ENCODE results near the gene GTF3C2.

Gene GTF3C2

DNA sequence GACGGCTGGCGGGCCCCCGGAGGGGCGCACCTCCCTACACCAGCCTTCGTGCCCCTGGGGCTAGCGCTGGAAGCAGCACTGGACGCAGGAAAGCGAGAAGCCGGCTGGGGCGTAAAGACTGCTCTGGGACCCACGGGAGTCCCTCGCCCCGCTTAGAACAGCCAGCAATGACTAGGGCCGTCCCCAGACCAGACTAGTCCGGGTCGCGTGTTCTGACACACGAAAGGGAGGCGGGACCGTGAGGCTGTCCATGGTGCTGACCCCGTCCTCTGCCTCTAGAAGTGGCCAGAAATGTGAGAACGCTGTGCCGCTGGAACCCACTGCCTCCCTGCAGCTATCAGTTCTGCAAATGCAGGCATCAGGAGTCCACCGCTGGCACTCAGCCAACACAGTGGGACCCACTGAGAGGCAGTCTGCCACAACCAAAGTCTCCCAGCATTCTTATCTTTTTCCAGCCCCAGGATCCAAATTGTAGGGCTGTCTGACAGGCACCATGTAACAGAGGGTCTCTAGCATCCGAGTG, 48.1 kb downstream of the GTF3C2 start, which contains the start of gene UCN:
Gene UCN, minus strand, starts transcription at position 87 of the 523 bp plus-strand sequence. CDS start 550 bp downstream, outside the sequence.
- no peak within 1 kb of the TSS for H3K4me3 ChIP-seq (ENCODE audit: low read depth, low read length)

GRCh38 chr2:27307545-27308358, 48.8 kb downstream of the GTF3C2 start:
- H3K4me3 ChIP-seq (ENCODE audit: low read depth, low read length): no peak overlapping the region
- TF ChIP-seq CTCF (IDR thresholded peaks at IDR 0.05; ENCODE audit: borderline replicate concordance, insufficient read depth, low read depth, low read length): no peak

More for the DNA sequence above, 48.1 kb downstream of the GTF3C2 start, which contains the start of gene UCN:
- TF ChIP-seq CTCF (IDR thresholded peaks at IDR 0.05; ENCODE audit: borderline replicate concordance, insufficient read depth, low read depth, low read length): no peak

DNA sequence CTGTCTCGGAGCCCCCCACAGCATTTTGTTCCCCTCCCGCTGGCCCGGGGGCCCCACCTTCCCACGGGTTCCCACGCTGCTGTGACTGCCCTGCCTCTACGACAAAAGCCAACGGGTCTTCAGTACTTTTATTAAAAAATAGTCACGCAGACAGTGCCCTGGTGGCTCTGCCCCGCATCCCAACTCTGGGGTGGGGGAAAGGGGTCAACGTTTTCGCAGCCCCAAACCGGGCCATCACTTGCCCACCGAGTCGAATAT, 49.3 kb downstream of the GTF3C2 start:
- no peak overlapping the region for H3K4me3 ChIP-seq (ENCODE audit: low read depth, low read length)
- TF ChIP-seq CTCF (IDR thresholded peaks at IDR 0.05; ENCODE audit: borderline replicate concordance, insufficient read depth, low read depth, low read length): no peak

DNA sequence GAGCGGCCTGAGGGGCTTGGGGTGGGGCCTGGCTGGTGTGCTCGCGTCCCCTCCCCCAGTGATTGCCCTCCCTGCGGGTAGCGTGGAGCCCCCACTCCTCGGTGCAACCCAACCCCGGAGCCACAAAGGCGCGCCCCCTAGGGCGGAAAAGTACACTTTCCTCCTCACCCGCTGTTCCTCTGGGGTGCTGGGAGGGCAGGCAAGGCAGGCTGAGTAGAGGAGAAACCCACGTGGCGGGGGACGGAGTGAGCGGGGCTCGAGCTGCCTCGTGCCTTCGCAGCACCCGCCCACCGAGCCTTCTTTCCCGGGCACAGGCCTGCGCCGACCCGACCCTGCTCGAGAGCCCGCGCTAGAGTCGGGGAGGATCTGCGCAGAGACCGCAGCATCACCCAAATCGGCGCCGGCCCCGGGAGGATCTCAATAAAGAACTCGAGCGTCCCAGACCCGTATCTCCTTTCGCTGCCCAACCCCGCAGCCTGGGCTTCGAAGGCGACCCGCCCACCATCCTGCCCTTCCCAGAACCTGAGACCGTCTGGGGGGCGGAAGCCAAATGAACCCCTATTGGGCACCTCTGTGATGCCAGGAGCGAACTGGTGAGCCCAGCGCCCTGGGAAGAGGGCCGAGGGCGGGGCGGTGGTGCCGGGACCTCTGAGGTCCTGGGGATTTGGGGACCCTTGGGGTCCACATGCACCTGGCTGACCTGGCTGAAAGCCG, 49.8 kb downstream of the GTF3C2 start:
- TF ChIP-seq CTCF (IDR thresholded peaks at IDR 0.05; ENCODE audit: borderline replicate concordance, insufficient read depth, low read depth, low read length): no peak
- H3K4me3 ChIP-seq (ENCODE audit: low read depth, low read length): no peak overlapping the region

DNA sequence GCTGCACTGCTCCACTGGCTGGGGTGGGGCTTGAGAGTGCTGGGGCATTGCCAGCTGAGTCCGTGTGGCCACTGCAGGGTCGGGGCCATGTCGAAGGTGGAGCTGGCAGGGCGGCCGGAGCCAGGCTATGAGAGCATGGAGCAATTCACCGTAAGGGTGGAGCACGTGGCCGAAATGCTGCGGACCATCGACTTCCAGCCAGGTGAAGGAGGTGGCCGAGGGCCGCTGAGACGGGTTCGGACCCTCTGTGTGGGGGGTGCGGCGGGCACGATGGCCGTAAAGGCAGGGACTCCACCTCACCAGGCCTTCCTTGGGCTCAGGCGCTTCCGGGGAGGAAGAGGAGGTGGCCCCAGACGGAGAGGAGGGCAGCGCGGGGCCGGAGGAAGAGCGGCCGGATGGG, 50.4 kb downstream of the GTF3C2 start:
- no peak overlapping the region for H3K4me3 ChIP-seq (ENCODE audit: low read depth, low read length)
- no peak for TF ChIP-seq CTCF (IDR thresholded peaks at IDR 0.05; ENCODE audit: borderline replicate concordance, insufficient read depth, low read depth, low read length)

GRCh38 chr2:27305516-27305915, 51.0 kb downstream of the GTF3C2 start:
- H3K4me3 ChIP-seq (ENCODE audit: low read depth, low read length): no peak overlapping the region
- TF ChIP-seq CTCF (IDR thresholded peaks at IDR 0.05; ENCODE audit: borderline replicate concordance, insufficient read depth, low read depth, low read length): no peak

Measured in GM12875 (cell line).